WTC11 (cell line): Measurements from ENCODE around the gene RPL10. TPM values are rescaled to one million over a fixed set of nuclear protein-coding genes. Genes with fewer than 3 reads are reported as not detected.

Experiments
- ATAC-seq: fragments of 200-7000 bp; cut with Tn5 transposase; 2 replicates; pipeline ENCODE4 v1.10.0; 2021; ENCODE audit warnings: mild to moderate bottlenecking, moderate library complexity
- CTCF ChIA-PET: fragments of 300-600 bp; sonication (Branson Sonifier 250); formaldehyde crosslinking; loops from one replicate; lab custom pipeline; 2021; ENCODE audit warnings: antibody characterized with exemption; lab: Charles Lee
- POLR2A ChIA-PET: fragments of 350-600 bp; sonication (Branson Sonifier 250); formaldehyde crosslinking; loops from one replicate; lab custom pipeline; 2021; ENCODE audit warnings: antibody characterized with exemption; lab: Charles Lee
- DNase-seq: peaks from one replicate; pipeline ENCODE4 v3.0.0; 2021; ENCODE audit warnings: low spot score
- H3K27ac Mint-ChIP-seq: 2 replicates; pipeline ENCODE4 v1.8.0; 2021; ENCODE audit warnings: mixed read lengths
- H3K27me3 Mint-ChIP-seq: 2 replicates; pipeline ENCODE4 v1.8.0; 2021; ENCODE audit warnings: low read depth, mild to moderate bottlenecking, moderate library complexity, mixed read lengths
- H3K36me3 Mint-ChIP-seq: 2 replicates; pipeline ENCODE4 v1.8.0; 2021; ENCODE audit warnings: mixed read lengths
- H3K4me1 Mint-ChIP-seq: 2 replicates; pipeline ENCODE4 v1.8.0; 2022; ENCODE audit warnings: mixed read lengths
- H3K4me3 Mint-ChIP-seq: 2 replicates; pipeline ENCODE4 v1.8.0; 2021; ENCODE audit warnings: mild to moderate bottlenecking, moderate library complexity, mixed read lengths
- H3K9me3 Mint-ChIP-seq: 2 replicates; pipeline ENCODE4 v1.8.0; 2021; ENCODE audit warnings: mixed read lengths
- AFF4 ChIP-seq: sonication (generic); formaldehyde crosslinking; IDR thresholded peaks from 2 replicates; pipeline ENCODE4 v1.8.1; 2023; ENCODE audit warnings: mild to moderate bottlenecking, missing genetic modification reagents, borderline replicate concordance
- ATF2 ChIP-seq: sonication (generic); formaldehyde crosslinking; IDR thresholded peaks from 2 replicates; pipeline ENCODE4 v1.8.1; 2022; ENCODE audit warnings: low read depth, missing genetic modification reagents, borderline replicate concordance
- ATF3 ChIP-seq: sonication (generic); formaldehyde crosslinking; conservative IDR thresholded peaks from 2 replicates; pipeline ENCODE4 v1.8.1; 2022; ENCODE audit warnings: mild to moderate bottlenecking, missing genetic modification reagents
- CREM ChIP-seq: sonication (generic); formaldehyde crosslinking; IDR thresholded peaks from 2 replicates; pipeline ENCODE4 v1.8.1; 2022; ENCODE audit warnings: mild to moderate bottlenecking, missing genetic modification reagents, moderate library complexity
- E2F4 ChIP-seq: sonication (generic); formaldehyde crosslinking; IDR thresholded peaks from 2 replicates; pipeline ENCODE4 v1.8.1; 2022; ENCODE audit warnings: low read depth, mild to moderate bottlenecking, moderate library complexity, missing genetic modification reagents, borderline replicate concordance
- ELF4 ChIP-seq: sonication (generic); formaldehyde crosslinking; IDR thresholded peaks from 2 replicates; pipeline ENCODE4 v1.8.1; 2022; ENCODE audit warnings: low read depth, mild to moderate bottlenecking, moderate library complexity, missing genetic modification reagents
- ESRRA ChIP-seq: sonication (generic); formaldehyde crosslinking; IDR thresholded peaks from 2 replicates; pipeline ENCODE4 v1.8.1; 2022; ENCODE audit warnings: mild to moderate bottlenecking, missing genetic modification reagents, borderline replicate concordance
- HMGA2 ChIP-seq: fragments of 250-450 bp; sonication (Bioruptor Pico); IDR thresholded peaks from 2 replicates; pipeline ENCODE4 v1.4.0; 2021; ENCODE audit warnings: mild to moderate bottlenecking, moderate library complexity
- MLX ChIP-seq: sonication (generic); formaldehyde crosslinking; IDR thresholded peaks from 2 replicates; pipeline ENCODE4 v1.8.1; 2023; ENCODE audit warnings: mild to moderate bottlenecking, missing genetic modification reagents, moderate library complexity
- NFE2L1 ChIP-seq: sonication (generic); formaldehyde crosslinking; IDR thresholded peaks from 2 replicates; pipeline ENCODE4 v1.8.1; 2023; ENCODE audit warnings: missing genetic modification reagents
- TCF7 ChIP-seq: sonication (generic); formaldehyde crosslinking; IDR thresholded peaks from 2 replicates; pipeline ENCODE4 v1.8.0; 2022; ENCODE audit warnings: mild to moderate bottlenecking, low read depth, missing genetic modification reagents, moderate library complexity
- TEAD4 ChIP-seq: sonication (generic); formaldehyde crosslinking; IDR thresholded peaks from 2 replicates; pipeline ENCODE4 v1.8.0; 2022; ENCODE audit warnings: mild to moderate bottlenecking, missing genetic modification reagents
- USF1 ChIP-seq: sonication (generic); formaldehyde crosslinking; IDR thresholded peaks from 2 replicates; pipeline ENCODE4 v1.8.0; 2022; ENCODE audit warnings: mild to moderate bottlenecking, missing genetic modification reagents
- USF2 ChIP-seq: sonication (generic); formaldehyde crosslinking; IDR thresholded peaks from 2 replicates; pipeline ENCODE4 v1.8.1; 2023; ENCODE audit warnings: mild to moderate bottlenecking, missing genetic modification reagents, moderate library complexity
- ZNF138 ChIP-seq: sonication (generic); formaldehyde crosslinking; conservative IDR thresholded peaks from 2 replicates; pipeline ENCODE4 v1.8.1; 2022; ENCODE audit warnings: mild to moderate bottlenecking, moderate library complexity, missing genetic modification reagents
- ZNF281 ChIP-seq: sonication (generic); formaldehyde crosslinking; IDR thresholded peaks from 2 replicates; pipeline ENCODE4 v1.8.0; 2023; ENCODE audit warnings: mild to moderate bottlenecking, missing genetic modification reagents
- ZNF425 ChIP-seq: fragments of 250-450 bp; sonication (Bioruptor Pico); conservative IDR thresholded peaks from 2 replicates; pipeline ENCODE4 v1.9.0; 2021; ENCODE audit warnings: mild to moderate bottlenecking
- total RNA-seq: library from RNA; stranded (reverse); gene quantifications from 3 replicates; pipeline ENCODE4 v1.2.3, GENCODE V29; 2021

RPL10 gene
- total RNA-seq, 1 experiment from 2014 or later, result 2,241 TPM

- TF ChIP-seq ZNF425 (no peak; the same call in 1 of the 2 replicates), ATF2 (CRISPR knock-in tag) (no peak), USF2 (CRISPR knock-in tag) (0 out of 2 replicates have a peak, but pooled peaks have one; percentile 19)
These were observed at the start of gene RPL10 (continued) for GRCh38 chrX:154397888-154398667.

- POLR2A ChIA-PET, result interaction anchor here (0.6 to 0.8 kb wide), 2 partner anchors 14 to 25 kb away, joined by 3 read pairs; no protein-coding TSS in a partner anchor
- peaks cover 5% of the 10 kb centered on the region; the same call in 1 of the 2 replicates for H3K4me1 Mint-ChIP-seq
- H3K4me3 Mint-ChIP-seq, result no peak overlapping the region
- CTCF ChIA-PET, result interaction anchor here (1.0 kb wide), 1 partner anchor 24 kb away, joined by 3 read pairs; no protein-coding TSS in a partner anchor
- DNase-seq (no peak), ATAC-seq (no peak)
- no peaks in the 10 kb centered on the region for H3K27me3 Mint-ChIP-seq
- no peaks in the 10 kb centered on the region for H3K9me3 Mint-ChIP-seq
- H3K36me3 Mint-ChIP-seq, result peaks cover 18% of the 10 kb centered on the region
- no peak overlapping the region for H3K27ac Mint-ChIP-seq
- TF ChIP-seq NFE2L1 (CRISPR knock-in tag), result no peak
- TF ChIP-seq USF1 (CRISPR knock-in tag), result no peak
- no peak for TF ChIP-seq TCF7 (CRISPR knock-in tag)
- no peak for TF ChIP-seq AFF4 (CRISPR knock-in tag)
- no peak for TF ChIP-seq ZNF138 (CRISPR knock-in tag)
- no peak for TF ChIP-seq ELF4 (CRISPR knock-in tag)
- TF ChIP-seq CREM (CRISPR knock-in tag), result no peak
- no peak for TF ChIP-seq HMGA2 (CRISPR knock-in tag)
- TF ChIP-seq ESRRA (CRISPR knock-in tag), result no peak
- no peak for TF ChIP-seq ATF3 (CRISPR knock-in tag)
- TF ChIP-seq TEAD4 (CRISPR knock-in tag), result no peak
- TF ChIP-seq E2F4 (CRISPR knock-in tag), result no peak
- TF ChIP-seq MLX (CRISPR knock-in tag), result no peak
- TF ChIP-seq ZNF281 (CRISPR knock-in tag), result no peak
These were observed 49.4 kb upstream of the RPL10 start for GRCh38 chrX:154348646-154349358.
